H1 (cell line): ENCODE results near the gene SECISBP2L. TPM values are rescaled to one million over a fixed set of nuclear protein-coding genes. Genes with fewer than 3 reads are reported as not detected.

Source experiments
- CEBPB ChIP-seq: IDR thresholded peaks from 2 replicates; pipeline ENCODE4 v1.6.1; 2012; ENCODE audit warnings: low read depth, low read length
- CHD7 ChIP-seq: fragments of 300-600 bp; sonication (generic); IDR thresholded peaks from 2 replicates; pipeline ENCODE4 v1.7.1; 2012; ENCODE audit warnings: low read length, moderate library complexity, mild to moderate bottlenecking, inconsistent platforms; ENCODE audit not compliant: insufficient replicate concordance
- EP300 ChIP-seq, 2 experiments: IDR thresholded peaks; 1 replicate in 1 of 2; 2 replicates in 1 of 2; pipeline ENCODE4 v1.6.1; 2011 to 2012; ENCODE audit warnings: low read depth in 2 of 2, low read length in 2 of 2, mild to moderate bottlenecking in 2 of 2, borderline replicate concordance in 1 of 2, inconsistent platforms in 1 of 2, moderate library complexity in 1 of 2
- HDAC6 ChIP-seq: IDR thresholded peaks from one replicate; pipeline ENCODE4 v1.7.1; 2012; ENCODE audit warnings: low read depth, mild to moderate bottlenecking, inconsistent platforms, low read length, moderate library complexity
- KDM5A ChIP-seq: fragments of 200-600 bp; IDR thresholded peaks from 2 replicates; pipeline ENCODE4 v1.7.1; 2012; ENCODE audit warnings: mild to moderate bottlenecking, low read length, inconsistent platforms, mixed read lengths
- NRF1 ChIP-seq: IDR thresholded peaks from 2 replicates; pipeline ENCODE4 v1.6.1; 2011; ENCODE audit warnings: mild to moderate bottlenecking, low read depth, low read length, improper control_type of control experiment
- ZNF274 ChIP-seq: IDR thresholded peaks from 2 replicates; pipeline ENCODE4 v1.7.0; 2012; ENCODE audit warnings: low read length, borderline replicate concordance; ENCODE audit errors: extremely low read depth
- polyA plus RNA-seq, 7 experiments: library from polyadenylated mRNA; depleted of rRNA in 3 of 7; stranded (reverse) in 5 of 7; unstranded in 2 of 7; fragments of >200 nt in 5 of 7; fragments of 200-250 nt in 2 of 7; gene quantifications; 1 replicate in 5 of 7; 2 replicates in 1 of 7; 4 replicates in 1 of 7; pipeline versions ENCODE4 v1.2.1 to v1.2.3, GENCODE V29; 2011 to 2013; ENCODE audit warnings: missing spikeins in 2 of 7, mixed read lengths in 2 of 7
- total RNA-seq: library from RNA; stranded (reverse); fragmentation: NEBNext Ultra II Directional; extraction: Animal tissue kit (Norgen Biotek cat#: 25700); gene quantifications from 2 replicates; pipeline ENCODE4 v1.2.1, GENCODE V29; 2021

SECISBP2L gene
- total and polyA plus RNA-seq, 2 of the 8 experiments (the other 6 are each of a cell fraction or from before 2014, with no cell fraction given), result 7.6 to 22.8 TPM

- TF ChIP-seq CHD7 (no peak), HDAC6 (no peak), NRF1 (no peak), KDM5A (no peak), EP300 (IDR thresholded peaks at IDR 0.05; ENCODE audit: borderline replicate concordance in 1 of 2, low read depth in 2 of 2, low read length in 2 of 2) (no peak), ZNF274 (no peak), CEBPB (no peak)
These were observed 12.3 kb upstream of the SECISBP2L start (continued) for GRCh38 chr15:49058559-49058958.
